Measurements from ENCODE around the gene GAS6.

DNA sequence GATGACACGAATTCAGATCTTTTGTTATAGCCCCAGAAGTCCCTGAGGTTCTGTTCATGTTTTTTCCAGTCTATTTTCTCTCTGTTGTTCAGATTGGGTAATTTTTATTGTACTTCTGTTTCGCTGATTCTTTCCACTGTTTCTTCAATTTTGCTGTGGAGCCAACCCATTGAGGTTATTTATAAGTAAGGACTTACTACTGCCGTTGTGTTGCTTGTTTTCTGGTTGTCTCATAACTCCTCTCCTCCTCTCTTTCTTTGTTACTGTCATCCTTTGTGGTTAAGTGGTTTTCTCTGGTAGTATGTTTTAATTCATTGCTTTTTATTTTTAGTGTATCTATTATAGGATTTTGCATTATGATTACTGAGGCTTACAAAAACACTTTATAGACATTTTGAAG, 48.7 kb upstream of the GAS6 start:
- TF ChIP-seq REST (IDR thresholded peaks at IDR 0.05; ENCODE audit: borderline replicate concordance) (no peak), EZH2 (IDR thresholded peaks at IDR 0.05; ENCODE audit: borderline replicate concordance, insufficient read depth, low read length, poor library complexity, severe bottlenecking) (no peak), EP300 (conservative IDR thresholded peaks at IDR 0.05; ENCODE audit: poor library complexity, severe bottlenecking) (no peak), POLR2AphosphoS5 (IDR thresholded peaks at IDR 0.05) (no peak), MXI1 (conservative IDR thresholded peaks at IDR 0.05; ENCODE audit: poor library complexity, severe bottlenecking) (no peak), RAD21 (conservative IDR thresholded peaks at IDR 0.05) (no peak), TAF1 (IDR thresholded peaks at IDR 0.05; ENCODE audit: low read depth) (no peak), SMC3 (conservative IDR thresholded peaks at IDR 0.05; ENCODE audit: poor library complexity) (no peak)
- TF ChIP-seq, protein P1, sequence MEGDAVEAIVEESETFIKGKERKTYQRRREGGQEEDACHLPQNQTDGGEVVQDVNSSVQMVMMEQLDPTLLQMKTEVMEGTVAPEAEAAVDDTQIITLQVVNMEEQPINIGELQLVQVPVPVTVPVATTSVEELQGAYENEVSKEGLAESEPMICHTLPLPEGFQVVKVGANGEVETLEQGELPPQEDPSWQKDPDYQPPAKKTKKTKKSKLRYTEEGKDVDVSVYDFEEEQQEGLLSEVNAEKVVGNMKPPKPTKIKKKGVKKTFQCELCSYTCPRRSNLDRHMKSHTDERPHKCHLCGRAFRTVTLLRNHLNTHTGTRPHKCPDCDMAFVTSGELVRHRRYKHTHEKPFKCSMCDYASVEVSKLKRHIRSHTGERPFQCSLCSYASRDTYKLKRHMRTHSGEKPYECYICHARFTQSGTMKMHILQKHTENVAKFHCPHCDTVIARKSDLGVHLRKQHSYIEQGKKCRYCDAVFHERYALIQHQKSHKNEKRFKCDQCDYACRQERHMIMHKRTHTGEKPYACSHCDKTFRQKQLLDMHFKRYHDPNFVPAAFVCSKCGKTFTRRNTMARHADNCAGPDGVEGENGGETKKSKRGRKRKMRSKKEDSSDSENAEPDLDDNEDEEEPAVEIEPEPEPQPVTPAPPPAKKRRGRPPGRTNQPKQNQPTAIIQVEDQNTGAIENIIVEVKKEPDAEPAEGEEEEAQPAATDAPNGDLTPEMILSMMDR (IDR thresholded peaks at IDR 0.05; ENCODE audit: poor library complexity, severe bottlenecking) = no peak
